Right kidney (tissue), 1 donor: ENCODE results near the gene FBXL16.

Source experiments
- DNase-seq: peaks from one replicate; pipeline ENCODE4 v3.0.0-alpha.2; 2016

FBXL16 gene

DNA sequence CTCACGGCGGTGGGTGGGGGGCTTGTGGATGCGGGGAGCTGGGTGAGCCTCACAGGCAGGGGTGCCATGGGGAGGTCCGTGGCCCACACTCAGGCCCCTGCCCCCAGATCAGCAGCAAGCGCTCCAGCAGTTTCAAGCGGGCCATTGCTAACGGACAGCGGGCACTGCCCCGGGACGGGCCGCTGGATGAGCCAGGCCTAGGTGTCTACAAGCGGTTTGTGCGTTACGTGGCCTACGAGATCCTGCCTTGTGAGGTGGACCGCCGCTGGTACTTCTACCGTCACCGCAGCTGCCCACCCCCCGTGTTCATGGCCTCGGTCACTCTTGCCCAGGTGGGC is 29.1 kb downstream of the FBXL16 start:
- no peak for DNase-seq

DNA sequence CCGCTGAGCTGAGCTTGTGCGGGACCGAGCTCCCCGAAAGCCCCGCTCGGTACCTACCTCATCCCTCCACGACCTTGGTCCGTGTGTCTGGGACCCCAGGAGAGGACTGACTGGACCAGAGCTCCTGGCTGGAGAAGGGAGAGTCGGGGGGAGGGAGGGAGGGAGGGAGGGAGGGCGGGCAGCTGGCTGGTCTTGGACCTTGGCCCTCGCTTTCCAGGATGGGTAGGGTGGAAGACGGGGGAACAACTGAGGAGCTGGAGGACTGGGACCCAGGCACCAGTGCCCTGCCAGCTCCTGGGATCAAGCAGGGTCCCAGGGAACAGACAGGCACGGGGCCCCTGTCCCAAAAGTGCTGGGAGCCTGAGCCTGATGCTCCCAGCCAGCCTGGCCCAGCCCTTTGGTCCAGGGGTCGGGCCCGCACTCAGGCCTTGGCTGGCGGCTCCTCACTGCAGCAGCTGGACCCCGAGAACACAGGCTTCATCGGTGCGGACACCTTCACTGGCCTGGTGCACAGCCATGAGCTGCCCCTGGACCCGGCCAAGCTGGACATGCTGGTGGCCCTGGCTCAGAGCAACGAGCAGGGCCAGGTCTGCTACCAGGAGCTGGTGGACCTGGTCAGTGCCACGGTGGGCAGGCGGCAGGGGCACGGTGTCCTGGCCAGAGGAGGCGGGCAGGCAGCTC is 29.6 kb downstream of the FBXL16 start:
- no peak for DNase-seq

DNA sequence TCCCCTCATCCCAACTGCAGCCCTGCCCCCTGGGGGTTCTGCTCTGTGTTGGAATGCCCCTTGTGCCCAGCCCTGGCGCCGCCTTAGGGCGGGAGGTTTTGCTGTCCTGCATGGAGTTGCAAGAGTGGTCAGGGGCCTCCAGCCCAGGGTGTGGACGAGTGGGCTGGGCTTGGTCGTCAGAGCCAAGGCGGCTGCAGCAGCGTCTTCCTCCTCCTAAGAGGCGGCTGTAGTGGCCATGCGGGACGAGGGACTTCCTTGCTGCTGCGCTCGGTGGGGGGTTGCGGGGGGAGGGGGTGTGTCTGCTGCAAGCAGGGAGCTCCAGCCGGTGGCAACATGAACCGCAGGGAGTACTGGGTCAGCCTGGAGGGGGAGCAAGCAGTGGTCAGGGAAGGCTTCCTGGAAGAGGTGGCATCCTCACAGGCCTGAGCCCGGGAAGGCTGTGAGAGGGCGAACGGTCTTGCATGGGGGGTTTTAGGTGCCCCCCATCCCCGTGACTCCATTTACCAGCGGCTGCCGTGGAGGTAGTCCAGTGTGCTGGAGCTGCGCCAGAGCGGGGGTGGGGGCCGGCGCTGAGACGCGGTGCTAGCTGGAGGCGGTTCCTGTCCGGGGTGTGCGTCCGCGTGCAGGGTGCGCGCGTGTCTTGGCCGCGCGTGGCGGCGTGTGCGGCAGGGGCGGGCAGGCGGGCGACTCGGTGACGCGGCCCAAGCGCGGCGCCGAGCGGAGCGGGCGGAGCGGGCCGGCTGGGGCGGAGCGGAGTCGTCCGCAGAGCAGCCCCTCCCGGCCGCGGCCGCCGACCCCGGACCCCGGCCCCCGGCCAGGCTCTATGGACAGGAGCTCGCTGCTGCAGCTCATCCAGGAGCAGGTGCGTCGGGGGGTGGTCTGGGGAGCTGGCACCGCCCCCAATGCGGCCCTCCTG is 30.4 kb downstream of the FBXL16 start, which contains the start of gene RHBDL1:
TSS of gene RHBDL1 (plus strand) at position 704 of the 916 bp plus-strand sequence. CDS start at position 824, 120 bp downstream.
- DNase-seq = no peak

DNA sequence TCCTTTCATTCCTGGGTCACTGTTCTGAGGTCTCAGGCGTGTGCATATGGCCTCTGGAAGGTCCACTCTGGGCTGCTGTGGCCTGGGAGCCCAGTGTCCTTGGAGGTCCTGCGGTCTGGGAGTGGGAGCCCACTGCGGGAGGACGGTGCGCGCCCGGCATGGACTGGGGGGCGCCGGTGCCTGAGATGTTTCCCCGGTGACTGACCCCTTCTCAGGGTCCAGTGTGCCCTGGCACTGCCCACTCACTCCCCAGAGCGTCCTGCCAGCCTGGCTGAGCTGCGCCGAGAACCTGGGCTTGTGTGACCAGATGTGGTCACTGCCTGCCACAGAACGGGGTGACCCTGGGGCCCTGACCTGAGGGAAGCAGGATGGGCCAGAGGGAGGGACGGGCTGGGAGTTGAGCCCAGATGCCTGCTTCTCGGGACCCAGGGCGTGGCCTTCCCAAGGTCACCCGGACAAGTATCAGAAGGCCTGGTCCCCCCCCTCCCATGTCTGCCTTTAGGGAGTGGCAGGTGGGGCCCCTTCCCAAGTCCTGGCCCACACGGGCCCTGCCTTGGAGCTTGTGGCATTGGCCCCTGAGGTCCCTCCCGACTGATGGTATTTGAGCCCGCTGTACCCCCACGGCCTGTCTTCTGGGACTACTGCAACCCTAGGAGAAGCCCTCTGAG is 31.3 kb downstream of the FBXL16 start:
- no peak for DNase-seq

DNA sequence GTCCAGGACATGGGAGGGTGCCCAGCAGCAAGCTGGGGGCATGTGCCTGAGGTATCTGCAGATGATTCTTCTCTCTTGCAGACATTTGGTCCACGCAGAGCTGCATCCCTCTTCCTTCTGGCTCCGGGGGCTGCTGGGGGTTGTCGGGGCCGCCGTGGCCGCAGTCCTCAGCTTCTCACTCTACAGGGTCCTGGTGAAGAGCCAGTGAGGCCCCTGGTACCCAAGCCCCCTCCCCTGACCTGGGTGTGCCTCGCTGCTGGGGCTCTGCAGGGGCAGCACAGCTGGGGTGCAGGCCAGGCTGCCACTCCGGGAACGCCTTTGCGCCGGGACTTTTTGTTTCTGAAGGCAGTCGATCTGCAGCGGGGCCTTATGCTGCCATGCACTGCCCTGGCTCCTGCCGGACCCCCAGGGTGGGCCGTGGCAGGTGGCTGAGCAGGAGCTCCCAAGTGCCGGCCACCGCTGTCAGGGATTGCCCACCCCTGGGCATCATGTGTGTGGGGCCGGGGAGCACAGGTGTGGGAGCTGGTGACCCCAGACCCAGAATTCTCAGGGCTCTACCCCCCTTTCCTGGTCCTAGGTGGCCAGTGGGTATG is 32.1 kb downstream of the FBXL16 start:
- no peak for DNase-seq

DNA sequence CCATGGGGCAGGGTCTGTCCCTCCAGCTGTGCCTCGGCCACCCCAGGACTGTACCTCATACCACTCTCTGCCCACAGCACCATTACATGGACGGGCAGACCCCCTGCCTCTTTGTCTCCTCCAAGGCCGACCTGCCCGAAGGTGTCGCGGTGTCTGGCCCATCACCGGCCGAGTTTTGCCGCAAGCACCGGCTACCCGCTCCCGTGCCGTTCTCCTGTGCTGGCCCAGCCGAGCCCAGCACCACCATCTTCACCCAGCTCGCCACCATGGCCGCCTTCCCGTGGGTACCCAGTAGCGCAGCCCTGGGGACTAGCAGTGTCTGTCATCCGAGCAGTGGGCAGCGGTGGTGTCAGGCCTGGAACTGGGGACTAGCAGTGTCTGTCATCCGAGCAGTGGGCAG is 32.8 kb downstream of the FBXL16 start:
- no peak for DNase-seq

DNA sequence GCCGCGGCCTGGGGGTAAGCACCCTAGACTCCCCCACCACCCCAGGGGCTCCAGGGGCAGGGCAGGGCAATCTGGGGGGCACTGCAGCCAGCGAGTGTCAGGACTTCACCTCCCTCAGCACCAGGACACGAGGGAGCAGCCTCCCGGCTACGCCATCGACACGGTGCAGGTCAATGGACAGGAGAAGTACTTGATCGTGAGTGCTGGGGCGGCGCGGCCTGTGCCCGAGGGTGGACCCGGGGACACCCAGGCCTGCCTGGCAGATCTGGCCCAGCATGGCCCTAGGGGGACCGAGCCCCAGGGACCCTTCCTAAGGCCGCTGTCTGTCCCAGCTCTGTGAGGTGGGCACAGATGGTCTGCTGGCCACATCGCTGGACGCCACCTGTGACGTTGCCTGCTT is 33.2 kb downstream of the FBXL16 start:
- no peak for DNase-seq

DNA sequence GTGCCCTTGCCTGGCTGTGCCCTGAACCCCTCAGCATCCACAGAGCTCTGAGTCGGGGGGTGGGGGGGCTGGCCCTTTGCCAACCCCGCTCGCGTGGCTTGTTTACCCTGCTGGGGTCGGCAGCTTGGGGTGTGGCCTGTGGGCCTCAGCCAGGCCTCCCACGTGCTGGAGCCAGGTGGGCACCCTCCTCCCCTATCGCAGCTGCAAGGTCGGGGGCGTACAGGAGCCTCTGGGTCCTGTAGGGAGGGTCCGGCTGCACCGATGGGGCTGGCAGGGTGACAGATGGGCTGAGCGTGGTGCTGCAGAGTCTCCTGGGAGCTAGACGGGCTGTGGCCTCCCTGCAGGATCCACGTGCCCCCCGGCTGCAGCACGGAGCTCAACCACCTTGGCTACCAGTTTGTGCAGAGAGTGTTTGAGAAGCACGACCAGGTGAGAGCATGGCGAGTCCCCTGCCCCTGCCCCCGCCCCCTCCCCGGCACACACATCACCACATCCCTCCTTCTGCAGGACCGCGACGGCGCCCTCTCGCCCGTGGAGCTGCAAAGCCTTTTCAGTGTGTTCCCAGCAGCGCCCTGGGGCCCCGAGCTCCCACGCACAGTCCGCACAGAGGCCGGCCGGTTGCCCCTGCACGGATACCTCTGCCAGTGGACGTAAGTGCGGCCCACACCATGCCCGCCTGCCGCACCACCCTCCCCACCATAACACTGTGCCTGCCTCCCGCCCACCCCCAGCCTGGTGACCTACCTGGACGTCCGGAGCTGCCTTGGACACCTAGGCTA is 34.1 kb downstream of the FBXL16 start:
- no peak for DNase-seq

DNA sequence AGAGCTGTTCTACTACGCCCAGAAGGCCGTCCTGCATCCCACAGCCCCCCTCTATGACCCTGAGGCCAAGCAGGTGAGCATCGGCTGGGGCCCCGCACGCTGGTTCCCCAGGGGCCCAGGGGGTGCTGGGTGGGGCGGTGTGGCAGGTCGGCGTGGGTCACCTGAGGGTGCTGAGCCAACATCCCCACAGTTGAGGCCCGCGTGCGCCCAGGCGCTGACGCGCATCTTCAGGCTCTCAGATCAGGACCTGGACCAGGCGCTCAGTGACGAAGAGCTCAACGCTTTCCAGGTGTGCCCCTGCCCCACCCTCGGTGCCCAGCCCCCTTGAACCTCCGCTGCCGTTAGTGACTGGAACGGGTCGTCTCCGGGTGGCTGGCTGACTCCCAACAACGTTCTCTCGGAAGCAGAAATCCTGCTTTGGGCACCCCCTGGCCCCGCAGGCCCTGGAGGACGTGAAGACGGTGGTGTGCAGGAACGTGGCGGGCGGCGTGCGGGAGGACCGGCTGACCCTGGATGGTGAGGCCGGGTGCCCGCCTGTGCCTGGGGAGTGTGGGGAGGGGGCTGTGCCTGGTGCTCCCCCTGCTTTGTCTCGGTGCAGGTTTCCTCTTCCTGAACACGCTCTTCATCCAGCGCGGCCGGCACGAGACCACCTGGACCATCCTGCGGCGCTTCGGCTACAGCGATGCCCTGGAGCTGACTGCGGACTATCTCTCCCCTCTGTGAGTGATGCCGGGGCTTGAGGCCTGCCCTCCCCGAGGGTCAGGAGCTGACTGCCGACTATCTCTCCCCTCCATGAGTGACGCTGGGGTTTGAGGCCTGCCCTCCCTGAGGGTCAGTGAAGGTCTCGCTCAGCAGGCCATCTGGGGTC is 34.9 kb downstream of the FBXL16 start:
- DNase-seq = no peak

DNA sequence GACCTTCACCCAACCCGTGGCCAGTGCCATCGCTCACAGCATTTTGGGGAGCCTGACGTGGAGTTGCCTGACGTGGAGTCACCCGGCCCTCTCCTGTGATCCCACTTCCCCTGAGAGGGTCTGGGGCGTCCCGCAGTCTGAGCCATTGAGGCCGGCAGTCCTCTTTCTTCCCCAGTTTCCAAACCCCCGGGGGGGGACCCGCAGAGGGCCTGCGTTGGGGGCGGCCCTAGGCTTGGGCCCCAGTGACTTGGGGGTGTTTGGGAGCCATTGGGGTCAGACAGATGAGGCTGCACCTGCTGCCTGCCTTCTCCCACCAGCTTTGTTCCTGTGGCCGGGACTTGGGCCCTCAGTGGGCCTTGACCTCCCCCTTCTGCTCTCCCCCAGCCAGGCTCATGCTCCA is 35.9 kb downstream of the FBXL16 start:
- DNase-seq = no peak

DNA sequence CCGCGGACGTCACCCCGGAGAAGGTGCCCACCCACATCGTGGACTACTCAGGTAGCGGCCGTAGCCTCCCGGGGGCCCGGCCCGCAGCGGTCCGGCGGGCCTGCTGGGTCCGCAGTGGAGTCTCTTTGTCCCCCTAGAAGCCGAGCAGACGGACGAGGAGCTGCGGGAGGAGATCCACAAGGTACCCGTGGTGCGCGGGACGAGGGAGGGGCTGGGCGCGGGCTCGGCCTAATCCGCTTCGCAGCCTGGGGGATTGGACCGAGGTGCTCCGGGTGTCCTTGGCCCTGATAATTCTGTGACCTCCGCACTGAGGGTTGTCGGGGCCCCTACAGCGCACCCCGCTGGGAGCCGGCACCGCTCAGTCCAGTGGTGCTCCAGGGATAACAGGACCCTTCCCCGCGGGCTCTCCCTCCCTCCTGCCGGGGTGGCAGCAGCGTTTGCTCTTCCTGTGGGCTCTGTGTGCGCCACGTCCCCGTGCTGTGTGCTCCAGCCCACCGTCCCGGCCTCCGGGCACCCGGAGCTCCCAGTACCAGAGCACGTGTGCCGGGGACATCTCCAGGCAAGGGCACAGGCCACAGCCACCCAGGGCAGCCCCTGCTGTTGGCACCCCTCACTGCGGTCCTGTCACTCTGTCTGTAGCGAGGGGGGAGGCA is 37.0 kb downstream of the FBXL16 start:
- DNase-seq = no peak

DNA sequence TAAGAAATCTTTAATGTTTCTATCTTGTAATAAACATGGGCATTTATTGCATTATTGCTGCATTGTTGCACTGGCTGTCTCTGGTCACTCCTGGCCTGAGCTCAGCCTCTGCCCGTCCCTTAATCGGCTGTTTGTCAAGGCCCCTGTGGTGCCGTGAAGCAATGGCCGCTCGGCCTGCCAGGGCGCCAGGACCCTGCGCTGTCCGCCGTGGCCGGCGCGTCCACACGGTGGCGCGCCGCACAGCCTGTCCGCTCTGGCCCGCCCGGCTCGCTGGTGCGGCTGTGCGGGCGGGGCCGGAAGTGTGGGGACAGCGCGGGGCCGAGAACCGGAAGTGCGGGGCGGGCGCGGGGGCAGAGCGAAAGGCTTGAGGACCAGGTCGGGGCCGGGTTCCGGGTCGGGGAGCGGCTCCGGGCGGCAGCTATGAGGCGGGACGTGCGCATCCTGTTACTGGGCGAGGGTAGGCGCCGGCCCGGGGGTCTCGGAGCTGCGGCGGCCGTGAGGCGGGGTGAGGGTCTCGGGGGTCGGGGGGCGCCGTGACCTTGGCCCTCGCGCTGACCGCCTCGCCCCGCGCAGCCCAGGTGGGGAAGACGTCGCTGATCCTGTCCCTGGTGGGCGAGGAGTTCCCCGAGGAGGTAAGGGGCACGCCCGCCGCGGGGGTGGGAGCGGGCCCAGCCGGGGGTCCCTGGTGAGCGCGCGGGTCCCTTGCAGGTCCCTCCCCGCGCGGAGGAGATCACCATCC is 37.7 kb downstream of the FBXL16 start, which contains the start of gene RHOT2:
TSS of gene RHOT2 (plus strand) at position 353 of the 739 bp plus-strand sequence. CDS start at position 421, 68 bp downstream.
- DNase-seq = peak; percentile 74

DNA sequence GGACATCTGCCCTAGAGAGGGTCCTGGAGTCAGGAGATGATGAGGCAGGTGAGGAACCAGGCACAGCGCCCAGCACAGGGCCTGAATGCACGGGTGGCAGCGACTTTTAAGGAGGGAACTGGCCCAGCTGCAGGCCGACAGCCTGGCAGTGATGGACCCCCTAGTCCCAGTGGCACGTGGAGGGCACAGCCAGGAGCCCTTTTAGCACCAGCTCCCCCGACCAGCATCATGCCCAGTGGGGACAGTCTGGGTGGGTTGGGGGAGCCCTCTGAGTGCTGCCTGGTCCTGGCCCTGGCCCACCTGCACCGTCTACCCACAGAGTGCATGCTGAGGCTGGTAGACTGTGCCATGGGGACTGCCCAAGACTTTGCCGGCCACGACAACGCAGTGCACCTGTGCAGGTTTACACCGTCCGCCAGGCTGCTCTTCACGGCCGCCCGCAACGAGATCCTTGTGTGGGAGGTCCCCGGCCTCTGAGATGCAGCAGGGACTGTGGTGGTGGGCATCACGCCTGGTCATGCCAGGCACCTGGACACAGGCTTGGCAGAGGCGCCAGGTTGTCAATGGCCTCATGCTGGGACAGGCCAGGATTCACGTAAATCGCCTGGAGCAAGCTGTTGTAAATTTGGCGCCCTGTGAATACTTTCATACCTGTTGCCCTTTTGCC is 38.4 kb downstream of the FBXL16 start:
- no peak for DNase-seq

DNA sequence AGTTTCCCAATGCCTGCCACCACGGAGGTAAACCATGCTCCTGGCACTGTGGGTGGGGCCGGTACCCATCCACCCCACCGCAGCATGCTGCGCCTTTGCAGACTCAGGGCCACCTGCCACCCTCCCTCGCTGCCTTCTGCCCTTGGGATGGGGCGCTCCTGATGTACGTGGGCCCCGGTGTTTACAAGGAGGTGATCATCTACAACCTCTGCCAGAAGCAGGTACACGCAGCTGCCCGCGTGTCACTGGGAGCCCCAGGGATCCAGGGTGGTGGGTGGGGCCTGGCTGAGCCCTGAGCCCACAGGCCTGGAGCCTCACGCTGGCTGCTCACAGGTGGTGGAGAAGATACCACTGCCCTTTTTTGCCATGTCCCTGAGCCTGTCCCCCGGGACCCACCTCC is 39.0 kb downstream of the FBXL16 start:
- no peak for DNase-seq

DNA sequence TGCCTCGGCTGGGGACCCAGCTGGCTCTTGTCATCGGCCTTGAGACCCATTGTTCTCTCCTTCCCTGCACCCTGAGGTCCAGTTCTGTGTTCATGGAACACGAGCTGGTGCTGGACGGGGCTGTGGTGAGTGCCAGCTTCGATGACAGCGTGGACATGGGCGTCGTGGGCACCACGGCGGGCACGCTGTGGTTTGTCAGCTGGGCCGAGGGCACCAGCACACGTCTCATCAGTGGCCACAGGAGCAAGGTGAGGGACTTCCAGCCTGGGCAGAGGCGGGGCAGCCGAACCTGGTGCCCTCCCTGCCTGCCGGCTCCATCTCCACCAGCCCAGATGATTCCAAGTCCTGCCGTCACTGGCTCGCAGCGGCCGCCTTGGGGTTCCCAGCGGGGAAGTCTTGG is 43.0 kb downstream of the FBXL16 start:
- no peak for DNase-seq

DNA sequence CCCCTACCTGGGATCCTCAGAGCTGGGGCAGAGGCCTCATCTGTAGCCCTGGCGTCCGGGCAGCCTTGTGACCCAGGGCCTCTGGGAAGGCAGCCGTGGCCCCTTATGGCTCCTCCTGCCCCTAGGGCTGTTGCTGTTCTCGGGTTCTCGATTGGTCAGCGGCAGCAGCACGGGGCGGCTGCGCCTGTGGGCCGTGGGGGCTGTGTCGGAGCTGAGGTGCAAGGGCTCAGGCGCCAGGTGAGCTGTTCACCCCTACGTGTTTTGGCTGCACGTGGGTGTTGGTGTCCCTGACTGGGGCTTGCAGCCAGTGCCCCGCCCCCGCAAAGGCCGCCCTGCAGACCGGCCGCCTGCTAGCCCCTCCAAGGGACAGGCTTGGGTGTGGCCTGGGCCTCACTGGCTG is 43.5 kb downstream of the FBXL16 start:
- no peak for DNase-seq

DNA sequence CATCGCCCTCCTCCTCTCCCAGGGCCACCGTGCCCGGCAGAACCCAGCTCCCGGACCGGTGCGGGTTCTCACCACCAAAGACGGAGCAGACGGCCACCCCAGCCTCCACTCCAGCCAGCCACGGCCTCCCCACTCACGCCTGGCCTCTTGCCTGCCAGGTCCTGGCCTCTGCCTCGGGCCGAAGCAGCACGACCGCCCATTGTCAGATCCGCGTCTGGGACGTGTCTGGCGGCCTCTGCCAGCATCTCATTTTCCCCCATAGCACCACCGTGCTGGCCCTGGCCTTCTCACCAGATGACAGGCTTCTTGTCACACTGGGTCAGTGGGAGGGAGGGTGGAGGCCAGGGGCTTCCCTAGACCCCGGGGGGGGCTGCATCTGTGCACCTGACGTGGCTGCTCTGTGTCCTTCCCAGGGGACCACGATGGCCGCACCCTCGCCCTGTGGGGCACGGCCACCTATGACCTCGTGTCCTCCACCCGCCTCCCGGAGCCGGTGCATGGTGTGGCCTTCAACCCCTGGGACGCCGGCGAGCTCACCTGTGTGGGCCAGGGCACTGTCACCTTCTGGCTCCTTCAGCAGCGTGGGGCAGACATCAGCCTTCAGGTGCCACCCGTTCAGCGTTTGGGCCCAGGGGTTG is 44.3 kb downstream of the FBXL16 start:
- DNase-seq = peak; percentile 50

DNA sequence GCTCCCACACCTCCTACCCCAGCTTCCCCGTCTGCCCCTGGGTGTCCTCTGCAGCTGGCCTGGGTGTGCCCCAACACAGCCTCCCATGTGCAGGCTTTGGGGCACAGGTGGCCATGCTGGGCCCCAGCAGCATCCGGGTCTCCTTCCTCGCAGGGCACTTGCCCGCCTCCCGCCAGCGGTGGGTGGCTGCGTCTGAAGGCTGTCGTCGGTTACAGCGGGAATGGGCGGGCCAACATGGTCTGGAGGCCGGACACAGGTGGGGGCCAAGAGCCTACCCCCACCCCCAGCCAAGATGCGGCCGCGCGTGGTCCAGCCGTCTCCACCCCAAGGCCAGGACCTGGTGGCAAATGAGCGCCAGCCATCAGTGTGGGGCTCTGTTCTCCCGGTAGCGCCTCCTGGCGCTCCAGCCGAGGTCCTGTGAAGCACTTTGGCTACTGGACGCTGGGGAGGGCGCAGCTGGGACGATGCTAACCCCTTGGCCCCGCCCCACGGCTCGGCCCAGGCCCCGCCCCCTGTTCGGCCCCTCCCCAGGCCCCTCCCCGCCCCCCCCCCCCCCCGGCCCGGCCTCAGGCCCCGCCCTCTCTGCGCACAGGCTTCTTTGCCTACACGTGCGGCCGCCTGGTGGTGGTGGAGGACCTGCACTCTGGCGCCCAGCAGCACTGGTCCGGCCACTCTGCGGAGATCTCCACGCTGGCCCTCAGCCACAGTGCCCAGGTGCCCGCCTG is 45.0 kb downstream of the FBXL16 start:
- peak; percentile 61 for DNase-seq
